WTC11 (cell line): ENCODE results near the gene TRAF3IP3. TPM values are rescaled to one million over a fixed set of nuclear protein-coding genes. Genes with fewer than 3 reads are reported as not detected.

Experiments used
- ATAC-seq: fragments of 200-7000 bp; cut with Tn5 transposase; 2 replicates; pipeline ENCODE4 v1.10.0; 2021; ENCODE audit warnings: mild to moderate bottlenecking, moderate library complexity
- CTCF ChIA-PET: fragments of 300-600 bp; sonication (Branson Sonifier 250); formaldehyde crosslinking; loops from one replicate; lab custom pipeline; 2021; ENCODE audit warnings: antibody characterized with exemption; lab: Charles Lee
- POLR2A ChIA-PET: fragments of 350-600 bp; sonication (Branson Sonifier 250); formaldehyde crosslinking; loops from one replicate; lab custom pipeline; 2021; ENCODE audit warnings: antibody characterized with exemption; lab: Charles Lee
- DNase-seq: peaks from one replicate; pipeline ENCODE4 v3.0.0; 2021; ENCODE audit warnings: low spot score
- H3K27ac Mint-ChIP-seq: 2 replicates; pipeline ENCODE4 v1.8.0; 2021; ENCODE audit warnings: mixed read lengths
- H3K27me3 Mint-ChIP-seq: 2 replicates; pipeline ENCODE4 v1.8.0; 2021; ENCODE audit warnings: low read depth, mild to moderate bottlenecking, moderate library complexity, mixed read lengths
- H3K36me3 Mint-ChIP-seq: 2 replicates; pipeline ENCODE4 v1.8.0; 2021; ENCODE audit warnings: mixed read lengths
- H3K4me1 Mint-ChIP-seq: 2 replicates; pipeline ENCODE4 v1.8.0; 2022; ENCODE audit warnings: mixed read lengths
- H3K4me3 Mint-ChIP-seq: 2 replicates; pipeline ENCODE4 v1.8.0; 2021; ENCODE audit warnings: mild to moderate bottlenecking, moderate library complexity, mixed read lengths
- H3K9me3 Mint-ChIP-seq: 2 replicates; pipeline ENCODE4 v1.8.0; 2021; ENCODE audit warnings: mixed read lengths
- ARID4B ChIP-seq: sonication (generic); formaldehyde crosslinking; IDR thresholded peaks from 2 replicates; pipeline ENCODE4 v1.8.0; 2023; ENCODE audit warnings: missing genetic modification reagents, mild to moderate bottlenecking, borderline replicate concordance
- ATF2 ChIP-seq: sonication (generic); formaldehyde crosslinking; IDR thresholded peaks from 2 replicates; pipeline ENCODE4 v1.8.1; 2022; ENCODE audit warnings: low read depth, missing genetic modification reagents, borderline replicate concordance
- ATF6 ChIP-seq: sonication (generic); formaldehyde crosslinking; IDR thresholded peaks from 2 replicates; pipeline ENCODE4 v1.8.1; 2023; ENCODE audit warnings: mild to moderate bottlenecking, missing genetic modification reagents
- CREB1 ChIP-seq: sonication (generic); formaldehyde crosslinking; IDR thresholded peaks from 2 replicates; pipeline ENCODE4 v1.8.0; 2023; ENCODE audit warnings: mild to moderate bottlenecking, missing genetic modification reagents
- GABPB1 ChIP-seq: sonication (generic); formaldehyde crosslinking; IDR thresholded peaks from 2 replicates; pipeline ENCODE4 v1.8.1; 2023; ENCODE audit warnings: mild to moderate bottlenecking, missing genetic modification reagents
- HMGXB4 ChIP-seq: sonication (generic); formaldehyde crosslinking; IDR thresholded peaks from 2 replicates; pipeline ENCODE4 v1.8.1; 2023; ENCODE audit warnings: mild to moderate bottlenecking, moderate library complexity, missing genetic modification reagents
- IRF1 ChIP-seq: sonication (generic); formaldehyde crosslinking; IDR thresholded peaks from 2 replicates; pipeline ENCODE4 v1.8.0; 2023; ENCODE audit warnings: missing genetic modification reagents
- IRF2 ChIP-seq: sonication (generic); formaldehyde crosslinking; IDR thresholded peaks from 2 replicates; pipeline ENCODE4 v1.8.0; 2022; ENCODE audit warnings: low read depth, missing genetic modification reagents, borderline replicate concordance
- MXD4 ChIP-seq: fragments of 250-450 bp; sonication (Bioruptor Pico); IDR thresholded peaks from 2 replicates; pipeline ENCODE4 v1.8.0; 2021; ENCODE audit warnings: mild to moderate bottlenecking, moderate library complexity, borderline replicate concordance
- NFYB ChIP-seq: sonication (generic); formaldehyde crosslinking; conservative IDR thresholded peaks from 2 replicates; pipeline ENCODE4 v1.8.0; 2022; ENCODE audit warnings: low read depth, missing genetic modification reagents
- NR2C2 ChIP-seq: sonication (generic); formaldehyde crosslinking; IDR thresholded peaks from 2 replicates; pipeline ENCODE4 v1.8.0; 2022; ENCODE audit warnings: mild to moderate bottlenecking, missing genetic modification reagents
- PRRX2 ChIP-seq: fragments of 250-450 bp; sonication (Bioruptor Pico); IDR thresholded peaks from 2 replicates; pipeline ENCODE4 v1.8.0; 2021; ENCODE audit warnings: mild to moderate bottlenecking
- SMAD4 ChIP-seq: sonication (generic); formaldehyde crosslinking; IDR thresholded peaks from 2 replicates; pipeline ENCODE4 v1.8.0; 2022; ENCODE audit warnings: mild to moderate bottlenecking, missing genetic modification reagents
- SOX15 ChIP-seq: fragments of 250-450 bp; sonication (Bioruptor Pico); IDR thresholded peaks from 2 replicates; pipeline ENCODE4 v1.9.0; 2021; ENCODE audit warnings: mild to moderate bottlenecking
- TCF7 ChIP-seq: sonication (generic); formaldehyde crosslinking; IDR thresholded peaks from 2 replicates; pipeline ENCODE4 v1.8.0; 2022; ENCODE audit warnings: mild to moderate bottlenecking, low read depth, missing genetic modification reagents, moderate library complexity
- ZBTB21 ChIP-seq: sonication (generic); formaldehyde crosslinking; IDR thresholded peaks from 2 replicates; pipeline ENCODE4 v1.8.1; 2023; ENCODE audit warnings: mild to moderate bottlenecking, missing genetic modification reagents, borderline replicate concordance
- ZNF281 ChIP-seq: sonication (generic); formaldehyde crosslinking; IDR thresholded peaks from 2 replicates; pipeline ENCODE4 v1.8.0; 2023; ENCODE audit warnings: mild to moderate bottlenecking, missing genetic modification reagents
- ZNF416 ChIP-seq: fragments of 250-450 bp; sonication (Bioruptor Pico); IDR thresholded peaks from 2 replicates; pipeline ENCODE4 v1.9.0; 2021; ENCODE audit warnings: mild to moderate bottlenecking, inconsistent platforms
- total RNA-seq: library from RNA; stranded (reverse); gene quantifications from 3 replicates; pipeline ENCODE4 v1.2.3, GENCODE V29; 2021

TRAF3IP3 gene
- total RNA-seq, 1 experiment from 2014 or later = 0.74 TPM

GRCh38 chr1:209755256-209755655, 597 bp upstream of the TRAF3IP3 start:
- ChIA-PET CTCF (interaction anchor here (1.4 kb wide), 1 partner anchor 7 kb away, joined by 3 read pairs; no protein-coding TSS in a partner anchor), POLR2A (no interaction called here)
- DNase-seq (no peak), ATAC-seq (no peak)
- Mint-ChIP-seq H3K9me3 (no peaks in the 10 kb centered on the region), H3K4me1 (no peaks in the 10 kb centered on the region), H3K27me3 (peaks cover 4% of the 10 kb centered on the region; the same call in 1 of the 2 replicates), H3K36me3 (no peaks in the 10 kb centered on the region), H3K4me3 (no peak overlapping the region), H3K27ac (no peak overlapping the region)
- TF ChIP-seq ATF2 (CRISPR knock-in tag) (no peak), ZNF416 (CRISPR knock-in tag) (no peak), SOX15 (no peak), MXD4 (no peak), IRF1 (CRISPR knock-in tag) (no peak), ATF6 (CRISPR knock-in tag) (no peak), HMGXB4 (no peak), SMAD4 (CRISPR knock-in tag) (no peak), CREB1 (CRISPR knock-in tag) (no peak), TCF7 (CRISPR knock-in tag) (no peak), GABPB1 (CRISPR knock-in tag) (no peak), ZBTB21 (CRISPR knock-in tag) (no peak), ARID4B (CRISPR knock-in tag) (no peak), IRF2 (CRISPR knock-in tag) (no peak), PRRX2 (no peak), NR2C2 (CRISPR knock-in tag) (no peak), NFYB (CRISPR knock-in tag) (no peak), ZNF281 (CRISPR knock-in tag) (no peak)
